ENCODE data around the gene PTPN20.

The PTPN20 gene

GRCh38 chr10:47013507-47014154 is 102.4 kb downstream of the PTPN20 start:
- TF ChIP-seq CTCF (conservative IDR thresholded peaks at IDR 0.05; ENCODE audit: low read depth, low read length): no peak
- H3K4me3 ChIP-seq (ENCODE audit: low read depth, low read length): no peak overlapping the region
- DNase-seq (ENCODE audit: low read depth): no peak

DNA sequence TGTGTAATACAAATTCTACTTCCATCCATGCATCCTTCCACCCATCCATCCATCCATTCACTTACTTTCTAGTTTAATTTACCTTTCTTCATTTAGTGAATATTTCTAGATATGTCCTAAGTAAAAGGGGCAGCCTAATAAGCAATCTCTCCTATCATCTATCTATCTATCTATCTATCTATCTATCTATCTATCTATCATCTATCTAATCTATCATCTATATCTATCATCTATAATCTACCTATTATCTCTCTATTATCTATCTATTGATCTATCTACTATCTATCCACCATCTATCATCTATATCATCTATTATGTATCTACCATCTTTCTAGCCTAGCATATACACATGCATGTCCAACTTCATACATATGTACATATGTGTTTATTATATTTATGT is 104.2 kb downstream of the PTPN20 start:
- no peak overlapping the region for H3K4me3 ChIP-seq (ENCODE audit: low read depth, low read length)
- no peak for TF ChIP-seq CTCF (conservative IDR thresholded peaks at IDR 0.05; ENCODE audit: low read depth, low read length)
- no peak for DNase-seq (ENCODE audit: low read depth)

DNA sequence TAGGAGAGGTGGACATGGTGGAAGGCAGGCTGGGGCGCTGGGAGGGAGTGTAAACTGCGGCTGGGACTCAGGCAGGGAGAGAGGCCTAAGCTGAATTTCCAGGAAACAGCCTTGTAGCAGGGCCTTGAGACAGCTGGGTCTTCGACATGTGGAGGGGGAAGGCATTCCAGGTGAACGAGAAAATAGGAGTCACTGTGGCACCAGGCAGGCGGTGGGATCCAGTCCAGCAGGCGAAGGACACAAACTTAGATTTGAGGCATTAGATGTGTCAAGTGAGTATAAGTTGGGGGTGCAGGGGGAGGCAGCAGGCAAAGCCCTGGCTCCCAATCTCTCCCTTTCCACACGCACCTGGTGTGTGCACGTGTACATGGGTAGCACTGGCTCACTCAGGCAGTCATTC is 105.3 kb downstream of the PTPN20 start:
- TF ChIP-seq CTCF (conservative IDR thresholded peaks at IDR 0.05; ENCODE audit: low read depth, low read length): no peak
- H3K4me3 ChIP-seq (ENCODE audit: low read depth, low read length): no peak overlapping the region

DNA sequence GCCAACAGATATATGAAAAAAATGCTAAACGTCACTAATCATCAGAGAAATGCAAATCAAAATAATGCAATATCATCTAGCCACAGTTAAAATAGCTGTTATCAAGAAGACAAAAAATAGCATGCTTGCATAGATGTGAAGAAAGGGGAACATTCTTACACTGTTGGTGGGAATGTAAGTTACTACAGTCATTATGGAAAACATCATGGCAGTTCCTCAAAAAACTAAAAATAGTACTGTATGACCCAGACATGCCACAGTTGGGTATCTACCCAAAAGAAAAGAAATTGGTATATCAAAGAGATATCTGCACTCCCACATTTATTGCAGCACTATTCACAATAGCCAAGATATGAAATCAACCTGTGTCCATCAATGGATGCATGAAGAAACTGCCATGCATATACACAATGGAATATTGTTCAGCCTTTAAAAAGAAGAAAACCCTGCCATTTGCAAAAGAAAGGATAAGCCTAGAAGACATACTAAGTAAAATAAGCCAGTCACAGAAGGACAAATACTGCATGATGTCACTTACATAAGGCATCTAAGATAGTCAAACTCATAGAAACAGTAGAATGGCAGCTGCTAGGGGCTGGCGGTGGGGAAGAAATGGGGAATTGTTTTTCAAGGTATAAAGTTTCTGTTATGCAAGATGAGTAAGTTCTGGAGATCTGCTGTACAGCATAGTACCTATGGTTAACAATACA is 107.0 kb downstream of the PTPN20 start:
- H3K4me3 ChIP-seq (ENCODE audit: low read depth, low read length): no peak overlapping the region
- no peak for DNase-seq (ENCODE audit: low read depth)
- no peak for TF ChIP-seq CTCF (conservative IDR thresholded peaks at IDR 0.05; ENCODE audit: low read depth, low read length)

More for the DNA sequence above, 105.3 kb downstream of the PTPN20 start:
- no peak for DNase-seq (ENCODE audit: low read depth)

DNA sequence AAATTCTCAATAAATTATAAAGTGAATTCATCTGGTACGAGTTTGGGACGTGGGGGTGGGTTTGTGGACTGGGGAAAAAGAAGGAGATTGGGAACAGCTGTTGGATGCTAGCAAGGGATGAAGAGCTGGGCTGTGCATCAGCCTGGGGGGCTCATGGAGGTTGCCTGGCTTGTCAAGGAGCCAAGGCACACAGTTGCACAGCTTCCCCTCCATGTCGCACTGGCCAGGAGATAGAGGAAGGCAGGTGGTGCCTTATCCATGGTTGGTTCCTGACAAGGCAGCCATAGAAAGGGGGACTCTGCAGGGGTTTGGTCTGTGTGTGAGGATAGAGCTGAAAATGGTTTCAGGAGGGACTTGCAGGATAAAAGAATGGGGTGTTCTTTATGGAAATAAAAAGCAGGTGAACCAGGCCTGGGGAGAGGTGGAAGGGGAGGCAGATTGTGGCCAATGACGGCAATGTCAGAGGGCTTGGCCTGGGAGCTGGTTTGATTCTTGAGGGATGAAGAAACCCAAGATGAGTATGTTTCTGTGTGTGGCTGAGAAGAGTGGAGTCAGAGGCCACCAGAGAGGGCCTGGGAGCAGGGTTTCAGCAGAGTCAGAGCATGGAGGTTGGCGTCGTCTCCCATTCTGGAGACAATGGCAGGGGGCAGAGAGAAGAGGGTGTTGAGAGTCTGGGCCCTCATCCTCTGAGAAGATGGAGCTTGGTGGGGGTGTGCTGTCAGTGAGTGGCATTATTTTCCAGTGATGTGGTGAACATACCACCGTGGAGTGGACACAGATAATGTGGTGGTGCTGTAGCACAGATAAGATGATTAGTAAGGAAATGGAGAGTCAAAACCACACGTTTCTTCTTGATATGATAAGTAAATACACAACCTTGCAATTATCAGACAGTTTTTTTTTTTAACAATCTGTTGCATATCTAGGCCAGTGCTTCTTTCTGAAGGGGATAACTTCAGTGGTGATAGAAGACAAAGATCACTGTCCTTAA is 108.2 kb downstream of the PTPN20 start:
- TF ChIP-seq CTCF (conservative IDR thresholded peaks at IDR 0.05; ENCODE audit: low read depth, low read length): no peak
- DNase-seq (ENCODE audit: low read depth): no peak
- H3K4me3 ChIP-seq (ENCODE audit: low read depth, low read length): no peak overlapping the region

DNA sequence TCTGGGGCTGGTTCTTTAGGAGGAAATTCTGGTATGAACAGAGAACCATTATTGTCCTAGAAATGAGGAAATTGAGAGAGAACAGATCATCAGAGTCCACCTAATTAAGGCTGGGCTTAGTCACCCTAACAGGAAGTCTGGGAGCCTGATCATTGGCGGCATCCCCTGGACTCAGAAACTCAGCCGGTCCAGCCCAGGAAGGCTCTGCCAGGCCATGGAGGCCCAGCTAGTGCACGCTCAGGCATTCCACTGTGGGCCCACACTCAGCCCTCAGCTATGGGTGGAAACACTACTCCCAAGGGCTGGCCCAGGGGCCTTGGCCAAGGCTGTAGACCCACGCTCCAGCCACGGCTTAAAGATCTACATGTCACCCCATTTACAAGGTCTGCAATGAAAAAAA is 109.2 kb downstream of the PTPN20 start:
- peak; percentile 14 for DNase-seq (ENCODE audit: low read depth)
- no peak overlapping the region for H3K4me3 ChIP-seq (ENCODE audit: low read depth, low read length)
- TF ChIP-seq CTCF (conservative IDR thresholded peaks at IDR 0.05; ENCODE audit: low read depth, low read length): no peak
